NB4 (cell line): ENCODE measurements around the gene MCM3AP.
"Not testable (repeated sequence)": the region's sequence is repeated elsewhere in the genome, so short reads cannot be mapped to it uniquely, and the experiment has no call there.

Source experiments
- DNase-seq: peaks from one replicate; pipeline ENCODE4 v3.0.0; 2010; ENCODE audit warnings: low read depth
- H3K4me3 ChIP-seq: one replicate; pipeline ENCODE4 v1.5.1; 2011; ENCODE audit warnings: mild to moderate bottlenecking, low read depth, low read length, moderate library complexity
- CTCF ChIP-seq: IDR thresholded peaks from one replicate; pipeline ENCODE4 v1.5.1; 2012; ENCODE audit warnings: low read depth, low read length
- MAX ChIP-seq: IDR thresholded peaks from 2 replicates; pipeline ENCODE4 v1.6.1; 2011; ENCODE audit warnings: low read depth, low read length
- MYC ChIP-seq: IDR thresholded peaks from 2 replicates; pipeline ENCODE4 v1.6.1; 2011; ENCODE audit warnings: low read depth, low read length
- POLR2A ChIP-seq: IDR thresholded peaks from 2 replicates; pipeline ENCODE4 v1.6.1; 2011; ENCODE audit warnings: mild to moderate bottlenecking; ENCODE audit not compliant: insufficient read length; ENCODE audit errors: extremely low read depth

Gene MCM3AP

GRCh38 chr21:46226146-46226545, 59.3 kb downstream of the MCM3AP start:
- peak overlapping the region; percentile 78 for H3K4me3 ChIP-seq
- DNase-seq: no peak
- TF ChIP-seq CTCF (no peak), MYC (no peak), MAX (no peak), POLR2A (no peak)

- DNase-seq, H3K4me3 ChIP-seq: not testable (repeated sequence)
Measured at GRCh38 chr21:46223661-46224060, 61.8 kb downstream of the MCM3AP start.

GRCh38 chr21:46223217-46223616, 62.2 kb downstream of the MCM3AP start:
- no peak for DNase-seq
- no peak for TF ChIP-seq MAX
- TF ChIP-seq POLR2A: no peak
- TF ChIP-seq MYC: no peak
- TF ChIP-seq CTCF: no peak

GRCh38 chr21:46222436-46223116, 62.8 kb downstream of the MCM3AP start:
- TF ChIP-seq MAX: no peak
- TF ChIP-seq MYC: no peak
- TF ChIP-seq CTCF: no peak
- no peak for TF ChIP-seq POLR2A
- DNase-seq: no peak
- H3K4me3 ChIP-seq: no peak overlapping the region

More at GRCh38 chr21:46223217-46223616, 62.2 kb downstream of the MCM3AP start:
- no peak overlapping the region for H3K4me3 ChIP-seq

- TF ChIP-seq MAX (no peak), CTCF (no peak), POLR2A (no peak), MYC (no peak)
- DNase-seq: no peak
- no peak overlapping the region for H3K4me3 ChIP-seq
Measured at GRCh38 chr21:46221664-46222435, 63.6 kb downstream of the MCM3AP start.

GRCh38 chr21:46220847-46221246, 64.6 kb downstream of the MCM3AP start:
- H3K4me3 ChIP-seq: no peak overlapping the region
- no peak for DNase-seq
- TF ChIP-seq POLR2A (no peak), MYC (no peak), MAX (no peak), CTCF (no peak)
